ENCODE data around the gene OR6Y1. TPM values are rescaled to one million over a fixed set of nuclear protein-coding genes. Genes with fewer than 3 reads are reported as not detected.

The OR6Y1 gene
- total RNA-seq, 1 experiment from 2014 or later, result not detected

DNA sequence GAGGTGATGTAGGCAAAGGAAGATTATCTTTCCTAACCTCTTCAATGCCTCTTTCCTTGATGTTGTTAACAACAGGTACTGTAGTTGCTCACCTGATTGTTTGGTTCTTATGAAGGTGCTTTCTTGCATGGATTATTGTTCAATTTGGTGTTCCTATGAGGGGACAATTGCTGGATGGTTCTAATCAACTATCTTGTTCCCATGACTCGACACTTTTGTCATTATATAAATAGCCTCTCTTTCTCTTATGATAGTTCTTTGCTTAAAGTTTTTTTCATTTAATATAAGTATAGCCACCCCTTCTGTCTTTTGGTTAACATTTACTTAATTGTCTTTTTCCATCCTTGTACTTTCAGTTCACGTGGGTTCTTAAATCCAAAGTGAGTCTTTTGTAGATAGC lies 46.7 kb downstream of the OR6Y1 start:
- ATAC-seq (no peak), DNase-seq (ENCODE audit: low spot score) (no peak)
- Mint-ChIP-seq H3K4me1 (peaks cover 16% of the 10 kb centered on the region), H3K9me3 (peaks cover 8% of the 10 kb centered on the region), H3K27ac (no peak overlapping the region), H3K4me3 (no peak overlapping the region), H3K27me3 (ENCODE audit: low read depth) (no peaks in the 10 kb centered on the region; the same call in 1 of the 2 replicates), H3K36me3 (peaks cover 3% of the 10 kb centered on the region)
- no peak for TF ChIP-seq NR1H2 (CRISPR knock-in tag; IDR thresholded peaks at IDR 0.05)
- TF ChIP-seq ZNF317 (CRISPR knock-in tag; IDR thresholded peaks at IDR 0.05; ENCODE audit: borderline replicate concordance, low read depth), result no peak
- TF ChIP-seq, protein P1, sequence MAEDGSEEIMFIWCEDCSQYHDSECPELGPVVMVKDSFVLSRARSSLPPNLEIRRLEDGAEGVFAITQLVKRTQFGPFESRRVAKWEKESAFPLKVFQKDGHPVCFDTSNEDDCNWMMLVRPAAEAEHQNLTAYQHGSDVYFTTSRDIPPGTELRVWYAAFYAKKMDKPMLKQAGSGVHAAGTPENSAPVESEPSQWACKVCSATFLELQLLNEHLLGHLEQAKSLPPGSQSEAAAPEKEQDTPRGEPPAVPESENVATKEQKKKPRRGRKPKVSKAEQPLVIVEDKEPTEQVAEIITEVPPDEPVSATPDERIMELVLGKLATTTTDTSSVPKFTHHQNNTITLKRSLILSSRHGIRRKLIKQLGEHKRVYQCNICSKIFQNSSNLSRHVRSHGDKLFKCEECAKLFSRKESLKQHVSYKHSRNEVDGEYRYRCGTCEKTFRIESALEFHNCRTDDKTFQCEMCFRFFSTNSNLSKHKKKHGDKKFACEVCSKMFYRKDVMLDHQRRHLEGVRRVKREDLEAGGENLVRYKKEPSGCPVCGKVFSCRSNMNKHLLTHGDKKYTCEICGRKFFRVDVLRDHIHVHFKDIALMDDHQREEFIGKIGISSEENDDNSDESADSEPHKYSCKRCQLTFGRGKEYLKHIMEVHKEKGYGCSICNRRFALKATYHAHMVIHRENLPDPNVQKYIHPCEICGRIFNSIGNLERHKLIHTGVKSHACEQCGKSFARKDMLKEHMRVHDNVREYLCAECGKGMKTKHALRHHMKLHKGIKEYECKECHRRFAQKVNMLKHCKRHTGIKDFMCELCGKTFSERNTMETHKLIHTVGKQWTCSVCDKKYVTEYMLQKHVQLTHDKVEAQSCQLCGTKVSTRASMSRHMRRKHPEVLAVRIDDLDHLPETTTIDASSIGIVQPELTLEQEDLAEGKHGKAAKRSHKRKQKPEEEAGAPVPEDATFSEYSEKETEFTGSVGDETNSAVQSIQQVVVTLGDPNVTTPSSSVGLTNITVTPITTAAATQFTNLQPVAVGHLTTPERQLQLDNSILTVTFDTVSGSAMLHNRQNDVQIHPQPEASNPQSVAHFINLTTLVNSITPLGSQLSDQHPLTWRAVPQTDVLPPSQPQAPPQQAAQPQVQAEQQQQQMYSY (CRISPR knock-in tag; IDR thresholded peaks at IDR 0.05), result no peak
- CTCF ChIA-PET, result interaction anchor here (1.0 to 2.5 kb wide), 4 partner anchors 18 to 564 kb away, joined by 3 to 18 read pairs (median 5); no protein-coding TSS in a partner anchor
- POLR2A ChIA-PET, result no interaction called here

DNA sequence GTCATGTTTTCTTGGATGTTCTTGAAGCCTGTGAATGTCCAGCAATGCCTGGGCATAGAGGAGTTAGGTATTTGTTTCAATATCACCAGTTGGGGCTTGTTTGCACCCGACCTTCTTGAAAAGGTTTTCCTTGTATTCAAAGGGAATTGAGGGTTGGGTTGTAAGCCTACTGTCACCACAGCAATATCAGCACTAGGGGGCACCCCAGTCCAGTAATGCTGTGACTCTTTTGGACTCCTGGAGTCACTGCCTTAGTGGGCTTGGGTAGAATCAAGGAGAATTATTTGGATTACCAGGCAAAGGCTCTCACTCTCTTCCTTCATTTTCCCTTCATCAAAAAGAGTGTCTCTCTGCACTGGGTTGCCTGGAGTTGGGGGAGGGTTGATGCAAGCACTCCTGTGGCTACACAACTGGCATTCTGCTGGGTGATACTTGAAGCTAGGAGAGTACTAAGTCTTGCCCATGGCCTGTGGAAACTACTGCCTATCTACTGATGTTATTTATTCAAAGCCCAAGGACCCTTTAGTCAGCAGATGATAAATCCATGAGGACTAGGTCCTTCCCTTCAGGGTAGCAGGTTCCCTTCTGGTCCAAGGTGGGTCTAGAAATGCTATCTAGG lies 47.7 kb downstream of the OR6Y1 start:
- peak; percentile 82 for DNase-seq (ENCODE audit: low spot score)
- POLR2A ChIA-PET, result no interaction called here
- Mint-ChIP-seq H3K4me3 (no peak overlapping the region), H3K4me1 (peaks cover 16% of the 10 kb centered on the region), H3K27ac (no peak overlapping the region), H3K9me3 (peaks cover 15% of the 10 kb centered on the region), H3K36me3 (peaks cover 10% of the 10 kb centered on the region), H3K27me3 (ENCODE audit: low read depth) (no peaks in the 10 kb centered on the region; the same call in 1 of the 2 replicates)
- TF ChIP-seq, protein P2, sequence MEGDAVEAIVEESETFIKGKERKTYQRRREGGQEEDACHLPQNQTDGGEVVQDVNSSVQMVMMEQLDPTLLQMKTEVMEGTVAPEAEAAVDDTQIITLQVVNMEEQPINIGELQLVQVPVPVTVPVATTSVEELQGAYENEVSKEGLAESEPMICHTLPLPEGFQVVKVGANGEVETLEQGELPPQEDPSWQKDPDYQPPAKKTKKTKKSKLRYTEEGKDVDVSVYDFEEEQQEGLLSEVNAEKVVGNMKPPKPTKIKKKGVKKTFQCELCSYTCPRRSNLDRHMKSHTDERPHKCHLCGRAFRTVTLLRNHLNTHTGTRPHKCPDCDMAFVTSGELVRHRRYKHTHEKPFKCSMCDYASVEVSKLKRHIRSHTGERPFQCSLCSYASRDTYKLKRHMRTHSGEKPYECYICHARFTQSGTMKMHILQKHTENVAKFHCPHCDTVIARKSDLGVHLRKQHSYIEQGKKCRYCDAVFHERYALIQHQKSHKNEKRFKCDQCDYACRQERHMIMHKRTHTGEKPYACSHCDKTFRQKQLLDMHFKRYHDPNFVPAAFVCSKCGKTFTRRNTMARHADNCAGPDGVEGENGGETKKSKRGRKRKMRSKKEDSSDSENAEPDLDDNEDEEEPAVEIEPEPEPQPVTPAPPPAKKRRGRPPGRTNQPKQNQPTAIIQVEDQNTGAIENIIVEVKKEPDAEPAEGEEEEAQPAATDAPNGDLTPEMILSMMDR (IDR thresholded peaks at IDR 0.05), result peak; percentile 74
- TF ChIP-seq STAT6 (CRISPR knock-in tag; conservative IDR thresholded peaks at IDR 0.05; ENCODE audit: low read depth), result no peak
- no peak for TF ChIP-seq E2F1 (CRISPR knock-in tag; IDR thresholded peaks at IDR 0.05)
- CTCF ChIA-PET, result interaction anchor here (0.6 to 2.5 kb wide), 18 partner anchors 10 to 1726 kb away, joined by 3 to 18 read pairs (median 4); partner anchors contain the start of gene AIM2
- ATAC-seq, result peak; percentile 98

- ChIA-PET CTCF (interaction anchor here (0.6 to 1.8 kb wide), 30 partner anchors 9 to 533 kb away, joined by 3 to 89 read pairs (median 5); partner anchors contain the start of genes CD1D and CD1E), POLR2A (interaction anchor here (1.0 kb wide), 1 partner anchor 292 kb away, joined by 3 read pairs; no protein-coding TSS in a partner anchor)
- H3K36me3 Mint-ChIP-seq, result peaks cover 2% of the 10 kb centered on the region
- DNase-seq (ENCODE audit: low spot score) (no peak), ATAC-seq (peak; percentile 85)
- no peaks in the 10 kb centered on the region for H3K27me3 Mint-ChIP-seq (ENCODE audit: low read depth)
- 0 out of 2 replicates have a peak, but pooled peaks cover 5% of the 10 kb centered on the region for H3K4me1 Mint-ChIP-seq
- H3K27ac Mint-ChIP-seq, result no peak overlapping the region
- H3K9me3 Mint-ChIP-seq, result peaks cover 11% of the 10 kb centered on the region
- no peak for TF ChIP-seq TCF7 (CRISPR knock-in tag; IDR thresholded peaks at IDR 0.05; ENCODE audit: low read depth)
- no peak for TF ChIP-seq FOXJ3 (CRISPR knock-in tag; IDR thresholded peaks at IDR 0.05; ENCODE audit: borderline replicate concordance)
- no peak for TF ChIP-seq IRF2 (CRISPR knock-in tag; IDR thresholded peaks at IDR 0.05; ENCODE audit: borderline replicate concordance, low read depth)
- no peak for TF ChIP-seq ZNF219 (CRISPR knock-in tag; IDR thresholded peaks at IDR 0.05; ENCODE audit: borderline replicate concordance)
- TF ChIP-seq, protein P2 (IDR thresholded peaks at IDR 0.05), result 0 out of 2 replicates have a peak, but pooled peaks have one; percentile 17
- H3K4me3 Mint-ChIP-seq, result no peak overlapping the region
Observed at GRCh38 chr1:158496374-158496773, 57.8 kb downstream of the OR6Y1 start.
